GM18870 (cell line): ENCODE results near the gene FAM81A.
"Not testable (repeated sequence)": the region's sequence is repeated elsewhere in the genome, so short reads cannot be mapped to it uniquely, and the experiment has no call there.

Experiments used
- ATAC-seq: cut with Tn5 transposase; IDR thresholded peaks from one replicate; pipeline ENCODE4 v1.9.1; 2021; ENCODE audit warnings: moderate library complexity; ENCODE audit not compliant: unreplicated experiment

FAM81A gene

DNA sequence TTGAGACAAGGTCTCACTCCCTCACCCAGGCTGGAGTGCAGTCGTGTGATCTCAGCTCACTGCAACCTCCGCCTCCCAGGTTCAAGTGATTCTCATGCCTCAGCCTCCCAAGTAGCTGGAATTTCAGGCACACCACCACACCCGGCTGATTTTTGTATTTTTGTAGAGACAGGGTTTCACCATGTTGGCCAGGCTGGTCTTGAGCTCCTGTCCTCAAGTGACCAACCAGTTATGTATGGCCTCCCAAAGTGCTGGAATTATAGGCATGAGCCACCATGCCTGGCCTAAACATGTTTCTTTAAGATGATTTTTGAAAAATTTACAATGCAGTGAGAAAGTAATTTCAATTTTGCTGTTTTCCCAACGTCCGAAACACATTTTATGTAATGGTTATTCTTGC, 37.2 kb downstream of the FAM81A start:
- not testable (repeated sequence) for ATAC-seq

DNA sequence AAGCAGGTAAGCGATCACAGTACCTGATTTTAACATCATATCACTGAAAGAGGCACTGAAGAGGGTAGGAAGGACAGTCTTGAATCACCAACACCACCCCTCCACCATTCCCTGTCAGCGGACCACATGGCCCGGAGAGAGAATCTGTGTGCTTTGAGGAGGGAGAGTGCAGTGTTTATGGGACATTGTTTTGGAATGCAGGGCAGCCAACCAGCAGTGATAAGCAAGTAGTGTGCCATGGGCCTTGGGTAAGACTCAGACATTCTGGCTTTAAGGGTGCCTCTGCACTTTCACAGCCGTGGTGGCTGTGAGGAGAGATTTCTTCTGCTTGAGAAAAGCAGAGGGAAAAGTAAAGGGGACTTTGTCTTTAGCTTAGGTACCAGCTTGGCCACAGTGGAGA, 46.4 kb downstream of the FAM81A start:
- ATAC-seq: no peak

DNA sequence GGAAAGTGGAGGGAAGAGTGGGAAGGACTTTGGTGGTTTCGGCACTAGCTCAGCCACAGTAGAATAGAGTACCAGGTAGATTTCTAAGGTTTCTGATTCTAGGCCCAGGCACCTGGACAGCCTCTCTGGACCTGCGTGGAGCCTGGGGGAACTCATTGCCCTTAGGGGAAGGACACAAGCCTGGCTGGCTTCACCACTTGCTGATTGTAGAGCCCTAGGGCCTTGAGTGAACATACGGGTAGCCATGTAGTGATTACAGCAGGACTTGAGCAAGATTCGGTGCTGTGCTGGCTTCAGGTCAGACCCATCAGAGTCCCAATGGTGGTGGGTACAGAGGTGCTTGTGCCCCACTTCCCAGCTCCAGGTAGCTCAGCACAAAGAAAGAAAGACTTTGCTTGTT, 47.0 kb downstream of the FAM81A start:
- no peak for ATAC-seq

DNA sequence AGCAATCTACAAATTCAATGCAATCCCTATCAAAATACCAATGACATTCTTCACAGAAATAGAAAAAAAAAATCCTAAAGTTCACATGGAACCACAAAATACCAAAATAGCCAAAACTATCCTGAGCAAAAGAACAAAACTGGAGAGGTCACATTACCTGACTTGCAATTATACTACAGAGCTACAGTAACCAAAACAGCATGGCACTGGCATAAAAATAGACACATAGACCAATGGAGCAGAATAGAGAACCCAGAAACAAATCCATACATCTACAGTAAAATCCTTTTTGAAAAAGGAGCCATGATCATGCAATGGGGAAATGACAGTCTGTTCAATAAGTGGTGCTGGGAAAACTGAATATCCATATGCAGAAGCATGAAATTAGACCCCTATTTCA, 51.5 kb downstream of the FAM81A start:
- ATAC-seq: not testable (repeated sequence)

DNA sequence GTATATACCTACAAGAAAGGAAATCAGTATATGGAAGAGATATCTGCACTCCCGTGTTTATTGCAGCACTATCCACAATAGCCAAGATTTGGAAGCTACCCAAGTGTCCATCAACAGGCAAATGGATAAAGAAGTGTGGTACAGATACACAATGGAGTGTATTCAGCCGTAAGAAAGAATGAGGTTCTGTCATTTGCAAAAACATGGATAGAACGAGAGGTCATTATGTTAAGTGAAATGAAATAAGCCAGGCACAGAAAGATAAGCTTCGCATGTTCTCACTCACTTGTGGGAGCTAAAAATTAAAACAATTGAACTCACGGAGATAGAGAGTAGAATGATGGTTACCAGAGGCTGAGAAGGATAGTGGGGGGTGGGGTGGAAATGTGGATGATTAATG, 53.1 kb downstream of the FAM81A start:
- ATAC-seq: no peak

DNA sequence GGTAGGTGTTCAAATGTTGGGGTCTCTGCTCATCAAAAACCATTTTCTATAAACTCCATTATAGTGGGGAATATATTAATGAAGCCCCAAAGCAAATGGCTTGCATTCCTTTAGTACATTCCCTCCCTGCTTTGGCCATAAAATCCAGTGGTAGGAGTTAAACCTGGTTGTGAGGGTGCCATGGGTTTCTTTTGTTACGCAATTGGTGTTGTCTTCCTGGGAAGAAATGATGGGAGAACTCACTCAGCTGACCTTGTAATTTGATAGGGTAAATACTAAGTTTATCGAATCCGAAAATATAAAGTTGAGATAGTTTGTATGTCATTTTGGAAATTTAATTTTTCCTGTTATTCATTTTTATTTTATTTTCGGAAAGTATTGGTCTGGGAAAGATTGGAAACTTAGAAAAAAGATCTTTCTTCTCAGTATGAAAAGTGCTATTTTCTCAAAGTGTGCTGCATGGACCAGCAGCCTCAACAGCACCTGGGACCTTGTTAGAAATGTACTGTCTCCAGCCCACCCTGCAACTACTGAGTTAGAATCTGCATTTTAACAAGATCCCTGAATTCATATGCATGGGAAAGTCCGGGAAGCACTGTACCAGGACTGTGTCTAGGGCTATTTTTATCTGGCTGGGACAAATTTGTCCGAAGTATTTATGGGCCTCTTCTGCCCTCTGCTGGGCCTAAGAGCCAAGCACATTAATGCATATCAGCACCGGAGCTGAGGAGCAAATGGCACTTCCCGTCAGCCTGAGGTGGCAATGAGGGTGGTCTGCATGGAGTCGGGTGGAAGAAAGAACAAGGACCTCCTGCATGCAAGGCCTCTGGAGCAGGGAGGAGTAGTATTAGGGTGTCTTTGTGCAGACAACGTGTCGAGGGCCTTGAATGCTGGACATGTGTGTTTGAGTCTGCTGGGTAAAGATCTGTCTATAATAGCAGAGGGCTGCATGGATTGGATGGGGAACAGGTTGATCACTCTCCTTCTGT, 54.7 kb downstream of the FAM81A start:
- ATAC-seq: no peak

DNA sequence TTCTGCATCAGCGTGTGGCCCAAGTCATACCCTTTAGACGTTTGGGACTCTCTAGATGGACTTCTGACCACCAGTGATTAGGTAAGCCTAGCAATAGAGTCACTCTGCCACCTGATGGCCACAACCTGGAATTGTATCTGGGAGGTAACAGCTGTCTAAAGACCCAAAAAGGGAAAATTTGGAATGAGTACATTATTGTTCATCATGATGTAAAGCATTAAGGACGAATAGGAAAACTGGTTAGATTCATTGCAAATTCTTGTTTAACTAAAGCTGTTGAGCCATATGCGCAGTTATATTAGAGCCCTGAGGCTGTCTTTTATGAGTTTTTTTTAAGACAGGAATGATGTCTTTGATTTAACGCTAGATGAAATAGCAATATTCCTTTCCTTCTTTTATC, 63.6 kb downstream of the FAM81A start:
- no peak for ATAC-seq

DNA sequence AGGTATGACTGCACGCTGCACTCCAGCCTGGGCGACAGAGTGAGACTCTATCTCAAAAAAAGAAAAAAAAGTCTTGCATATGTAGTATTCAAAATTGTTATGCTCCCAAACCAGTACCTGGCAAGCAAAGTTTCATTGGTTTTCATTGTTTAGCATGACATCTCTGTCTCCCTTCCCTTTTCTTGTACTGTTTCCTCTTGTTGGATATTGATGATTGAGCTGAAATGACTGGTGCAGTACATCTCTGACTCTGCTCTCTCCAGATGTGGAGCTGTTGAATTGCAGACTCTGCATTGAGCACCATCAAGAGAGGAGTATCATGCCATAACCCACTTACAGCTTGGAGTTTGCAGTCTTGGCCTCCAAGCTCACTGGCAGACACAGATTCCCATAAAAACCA, 77.2 kb downstream of the FAM81A start:
- ATAC-seq: no peak

DNA sequence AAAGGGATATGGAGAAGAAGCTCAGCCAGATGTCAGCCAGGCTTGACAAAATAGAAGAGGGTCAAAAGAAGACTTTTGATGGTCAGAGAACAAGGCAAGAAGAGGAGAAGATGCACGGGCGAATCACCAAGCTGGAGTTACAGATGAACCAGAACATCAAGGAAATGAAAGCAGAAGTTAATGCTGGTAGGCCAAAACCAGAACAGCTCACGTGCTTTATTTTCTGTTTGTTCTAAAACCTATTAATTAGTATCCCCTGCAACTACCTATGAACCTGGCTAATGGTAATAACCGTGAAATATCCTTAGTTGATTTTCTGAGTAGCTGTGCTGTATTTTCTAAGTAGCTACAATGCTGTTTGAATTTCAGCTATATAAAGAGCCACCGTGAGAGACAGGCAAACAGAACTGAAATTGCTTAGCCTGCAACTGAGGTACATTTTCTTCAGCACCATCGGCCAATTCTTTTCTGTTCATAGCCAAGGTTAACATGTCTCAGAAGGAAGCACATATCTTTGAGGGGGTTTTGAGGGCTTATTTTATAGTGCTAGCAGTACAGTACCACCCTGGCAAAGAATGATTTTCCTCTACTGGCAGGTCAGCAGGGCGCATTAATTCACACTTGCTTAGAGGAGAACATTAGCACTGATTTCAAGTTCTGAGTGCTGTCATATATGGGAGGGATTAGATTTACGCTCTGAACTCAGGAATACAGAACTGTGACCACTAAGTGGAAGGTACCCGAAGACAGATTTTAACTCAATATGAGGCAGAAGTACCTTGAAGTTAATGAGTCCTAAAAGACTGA, 78.9 kb downstream of the FAM81A start:
- no peak for ATAC-seq

DNA sequence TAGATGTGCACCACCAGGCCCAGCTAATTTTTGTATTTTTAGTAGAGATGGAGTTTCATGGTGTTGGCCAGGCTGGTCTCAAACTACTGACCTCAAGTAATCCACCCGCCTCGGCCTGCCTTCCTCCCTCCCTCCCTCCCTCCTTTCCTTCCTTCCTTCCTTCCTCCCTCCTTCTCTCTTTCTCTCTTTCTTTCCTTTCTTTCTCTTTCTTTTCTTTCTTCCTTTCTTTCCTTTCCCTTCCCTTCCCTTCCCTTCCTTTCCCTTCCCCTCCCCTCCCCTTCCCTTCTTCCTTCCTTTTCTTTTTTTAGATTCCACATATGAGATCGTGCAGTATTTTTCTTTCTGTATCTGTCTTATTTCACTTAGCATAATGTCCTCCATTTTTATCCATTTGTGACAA, 81.3 kb downstream of the FAM81A start:
- ATAC-seq: no peak

DNA sequence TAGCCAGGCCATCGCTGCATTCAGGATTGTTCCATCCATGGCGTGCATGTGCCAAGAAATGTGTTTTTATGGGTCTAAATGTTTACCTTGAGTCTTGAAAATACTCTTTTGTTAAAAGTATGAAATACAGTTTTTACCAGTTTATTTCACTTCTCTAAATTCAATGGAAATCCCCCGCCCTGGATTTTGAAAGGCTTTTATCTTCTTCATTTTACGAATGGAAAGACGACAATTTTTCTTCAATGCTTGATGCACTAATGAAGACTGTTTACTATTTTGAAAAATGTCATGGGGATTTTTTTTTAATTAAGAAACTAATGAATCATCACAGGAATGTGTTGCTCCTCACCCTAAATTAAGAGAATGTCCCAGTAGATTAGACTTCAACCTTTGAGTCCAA, 83.5 kb downstream of the FAM81A start:
- ATAC-seq: no peak

DNA sequence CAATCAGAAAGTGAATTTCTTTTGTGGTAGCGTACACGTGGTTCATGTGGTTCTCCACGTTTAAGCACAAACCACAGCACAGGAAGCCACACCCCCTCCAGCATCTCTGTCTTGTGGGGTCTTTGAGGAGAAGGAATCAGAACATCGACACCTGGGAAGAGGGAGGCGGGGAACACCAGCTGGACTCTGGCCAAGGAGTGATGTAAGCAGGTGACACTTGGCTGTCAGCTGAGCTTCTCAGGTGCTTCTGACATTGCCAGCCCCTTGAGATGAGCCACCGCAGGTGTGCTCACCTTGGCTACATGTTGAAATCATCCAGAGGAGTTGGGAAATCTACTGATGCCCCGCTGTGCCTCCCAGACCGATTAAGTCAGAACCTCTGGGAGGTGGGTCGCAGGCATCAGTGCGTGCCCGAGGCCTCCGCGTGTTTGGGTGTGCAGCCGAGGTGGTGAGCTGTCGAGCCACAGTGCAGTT, 85.0 kb downstream of the FAM81A start:
- ATAC-seq: no peak

DNA sequence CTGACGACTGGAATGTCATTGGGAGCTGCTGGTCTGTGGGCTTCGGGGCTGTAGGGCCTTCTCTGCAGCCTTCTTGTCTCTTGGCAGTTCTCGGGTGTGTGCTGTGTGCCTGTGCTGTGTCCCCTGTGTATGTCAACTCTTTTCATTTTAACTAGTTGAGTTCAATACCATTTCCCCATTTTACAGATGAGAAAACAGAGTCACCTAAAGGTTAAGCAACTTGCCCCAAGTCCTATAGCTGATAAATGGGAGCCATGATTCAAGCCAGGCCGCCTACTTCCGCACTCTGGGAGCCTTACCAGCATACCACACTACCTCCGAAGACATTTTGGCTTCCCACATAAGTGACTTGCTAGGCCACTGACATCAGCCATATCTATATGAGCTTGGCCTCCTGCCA, 85.7 kb downstream of the FAM81A start:
- no peak for ATAC-seq

DNA sequence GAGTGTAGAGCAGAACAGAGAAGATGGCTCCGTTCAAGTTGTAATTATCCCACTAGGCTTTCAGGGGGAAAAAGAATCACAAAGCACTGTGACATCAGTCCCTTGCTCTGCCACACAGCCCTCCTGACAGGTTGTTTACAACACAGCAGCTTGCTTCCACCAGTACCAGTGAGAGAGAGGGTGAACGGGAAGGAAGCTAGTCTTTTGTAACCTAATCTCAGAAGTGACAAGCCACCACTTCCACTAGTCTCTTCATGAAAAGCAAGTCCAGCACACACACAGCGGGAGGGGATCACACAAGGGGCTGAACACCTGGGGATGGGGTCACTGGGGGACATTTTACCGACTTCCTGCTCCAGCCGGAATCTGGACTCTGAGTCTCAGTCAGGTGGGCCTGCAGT, 86.3 kb downstream of the FAM81A start:
- ATAC-seq: no peak

DNA sequence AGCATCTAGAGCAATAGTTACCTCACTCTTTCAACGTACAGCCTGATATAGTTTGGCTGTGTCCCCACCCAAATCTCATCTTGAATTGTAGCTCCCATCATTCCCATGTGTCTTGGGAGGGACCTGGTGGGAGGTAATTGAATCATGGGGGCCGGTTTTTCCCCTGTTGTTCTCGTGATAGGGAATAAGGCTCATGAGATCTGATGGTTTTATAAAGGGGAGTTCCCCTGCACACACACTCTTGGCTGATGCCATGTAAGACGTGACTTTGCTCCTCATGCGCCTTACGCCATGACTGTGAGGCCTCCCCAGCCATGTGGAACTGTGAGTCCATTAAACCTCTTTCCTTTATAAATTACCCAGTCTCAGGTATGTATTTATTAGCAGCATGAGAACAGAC, 88.5 kb downstream of the FAM81A start:
- not testable (repeated sequence) for ATAC-seq

DNA sequence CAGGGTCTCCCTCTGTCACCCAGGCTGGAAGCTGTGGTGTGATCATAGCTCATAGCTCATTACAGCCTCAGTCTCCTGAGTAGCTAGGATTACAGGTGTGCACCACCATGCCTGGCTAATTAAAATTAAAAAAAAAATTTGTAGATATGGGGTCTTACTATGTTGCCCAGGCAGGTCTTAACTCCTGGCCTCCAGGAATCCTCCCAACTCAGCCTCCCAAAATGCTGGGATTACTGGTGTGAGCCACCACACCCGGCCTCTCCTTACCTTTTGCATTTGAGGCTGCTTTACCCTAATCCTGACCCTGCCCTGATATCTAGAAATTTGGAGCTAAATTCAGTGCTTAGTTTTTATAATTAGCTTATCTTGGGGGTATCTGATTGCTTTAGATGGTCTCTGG, 90.4 kb downstream of the FAM81A start:
- no peak for ATAC-seq

DNA sequence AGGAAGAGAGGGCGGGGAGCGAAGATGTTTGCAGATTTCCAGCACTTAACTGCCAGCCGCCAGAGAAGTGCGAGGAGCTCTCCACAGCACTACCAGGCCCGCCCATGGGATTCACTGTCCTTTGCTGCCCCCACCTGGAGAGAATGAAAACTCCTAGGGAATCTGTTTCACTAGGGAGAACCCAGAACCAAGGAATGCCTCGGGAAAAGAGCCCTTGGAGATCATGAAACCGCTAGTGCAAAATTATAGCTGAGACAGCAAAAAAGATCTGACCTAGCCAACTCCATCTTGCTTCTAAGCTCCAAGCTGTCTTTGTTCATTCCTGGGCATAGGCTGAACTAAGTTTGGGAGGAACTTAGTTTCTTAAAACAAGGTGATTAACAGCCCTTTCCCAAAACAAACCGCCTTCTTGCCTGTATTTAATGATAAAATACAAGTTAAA, 91.0 kb downstream of the FAM81A start:
- ATAC-seq: no peak

DNA sequence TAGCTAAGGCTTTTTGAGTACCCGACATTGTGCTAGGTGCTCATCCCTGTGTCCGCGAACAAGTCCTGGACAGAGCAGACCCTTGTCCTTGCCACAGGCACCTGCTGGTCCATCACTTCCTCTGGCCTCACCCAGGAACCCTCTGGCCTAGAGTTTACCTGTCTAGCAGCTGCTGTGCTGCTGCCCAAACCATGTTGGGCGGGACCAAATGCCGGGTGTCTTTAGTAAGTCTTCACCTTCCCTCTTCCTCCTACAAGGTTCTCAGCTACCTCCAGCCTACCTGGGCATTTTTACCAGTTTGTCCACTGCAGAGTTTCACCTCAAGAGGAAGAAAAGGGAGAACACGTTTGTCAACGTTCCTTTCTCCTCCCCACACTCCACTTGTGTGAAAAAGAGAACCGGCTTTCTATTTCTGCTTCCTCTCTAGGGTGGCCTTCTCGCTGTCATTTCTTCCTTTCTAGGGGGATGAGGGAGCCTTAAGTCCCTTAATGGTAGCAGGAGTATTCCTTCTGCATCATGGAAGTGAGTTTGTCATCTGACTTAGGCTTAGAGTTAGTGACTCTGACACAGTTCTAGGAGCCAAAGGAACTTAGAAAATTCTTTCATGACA, 93.2 kb downstream of the FAM81A start:
- no peak for ATAC-seq

DNA sequence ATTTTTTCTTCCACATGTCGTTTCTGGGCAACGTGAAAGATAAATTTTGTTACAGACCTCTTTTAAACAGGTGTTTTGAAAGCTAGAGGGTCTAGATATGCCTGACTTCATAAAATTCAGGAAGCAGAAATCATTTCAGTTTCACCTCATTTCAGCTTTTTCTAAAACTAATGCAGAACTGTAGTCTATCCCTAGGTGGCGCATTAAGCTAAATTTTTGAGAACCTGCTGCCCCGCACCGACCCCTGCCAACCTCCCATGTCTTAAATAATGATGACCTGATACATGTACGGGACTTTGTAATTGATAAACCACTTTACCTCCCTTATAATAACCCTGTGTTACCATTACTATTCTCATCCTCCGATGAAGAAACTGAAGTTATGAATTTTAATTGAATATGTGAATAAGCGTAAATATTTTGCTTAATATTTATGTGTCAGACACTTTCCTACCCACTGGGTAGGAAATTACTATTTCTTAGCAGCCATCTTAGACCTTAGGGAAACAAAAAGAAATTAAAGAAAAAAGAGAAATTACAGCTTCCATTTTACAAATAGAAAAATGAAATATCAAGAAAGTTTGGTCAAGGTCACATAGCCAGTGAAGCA, 94.9 kb downstream of the FAM81A start:
- no peak for ATAC-seq

DNA sequence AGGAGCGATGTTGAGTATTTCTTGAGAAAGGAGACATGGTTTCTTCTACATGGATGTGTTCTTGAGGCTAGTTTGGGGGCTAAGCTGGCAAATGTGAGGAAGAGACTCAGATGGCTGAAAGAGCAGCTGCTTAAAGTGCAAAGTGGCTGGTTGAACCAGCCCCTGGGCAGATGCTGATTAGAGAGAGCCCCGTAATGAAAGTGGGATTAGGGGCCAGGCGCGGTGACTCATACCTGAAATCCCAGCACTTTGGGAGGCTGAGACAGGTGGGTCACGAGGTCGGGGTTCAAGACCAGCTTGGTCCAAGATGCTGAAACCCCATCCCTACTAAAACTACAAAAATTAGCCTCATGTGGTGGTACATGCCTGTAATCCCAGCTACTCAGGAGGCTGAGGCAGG, 98.6 kb downstream of the FAM81A start:
- ATAC-seq: no peak

DNA sequence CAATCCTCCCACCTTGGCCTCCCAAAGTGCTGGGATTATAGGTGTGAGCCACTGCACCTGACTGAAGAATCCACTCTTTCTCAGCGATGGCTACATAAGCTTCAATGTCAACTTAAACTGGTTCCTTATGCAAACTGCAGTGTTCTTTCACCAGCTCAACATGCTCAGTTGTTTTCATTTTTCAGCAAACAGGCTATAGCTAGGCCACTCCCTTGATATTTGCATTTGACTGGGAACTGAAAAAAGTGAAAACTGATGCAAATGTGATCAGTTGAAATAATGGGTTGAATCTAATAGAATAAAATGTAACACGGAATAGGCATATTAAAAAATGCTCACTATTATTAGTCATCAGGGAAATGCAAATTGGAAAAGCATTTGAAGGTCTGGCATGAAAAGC, 99.4 kb downstream of the FAM81A start:
- no peak for ATAC-seq
